GM06990 (cell line): ENCODE measurements around the gene LRIT2.
"Not testable (repeated sequence)": the region's sequence is repeated elsewhere in the genome, so short reads cannot be mapped to it uniquely, and the experiment has no call there.

Experiments
- DNase-seq: peaks from one replicate; pipeline ENCODE4 v3.0.0-alpha.2; 2011; ENCODE audit not compliant: insufficient read length; ENCODE audit errors: extremely low read depth
- H3K27me3 ChIP-seq: replicated peaks from 2 replicates; pipeline ENCODE4 v1.6.0; 2011; ENCODE audit warnings: low read length; ENCODE audit not compliant: control insufficient read depth, insufficient read depth
- H3K36me3 ChIP-seq: 2 replicates; pipeline ENCODE4 v1.5.1; 2011; ENCODE audit warnings: low read length; ENCODE audit not compliant: control insufficient read depth, insufficient read depth
- H3K4me3 ChIP-seq: replicated peaks from 2 replicates; pipeline ENCODE4 v1.5.1; 2011; ENCODE audit warnings: low read depth, mild to moderate bottlenecking, control low read depth, low read length
- CTCF ChIP-seq: IDR thresholded peaks from 2 replicates; pipeline ENCODE4 v1.5.1; 2011; ENCODE audit warnings: low read length, control low read depth, mild to moderate bottlenecking, inconsistent platforms; ENCODE audit not compliant: insufficient read depth, poor library complexity, severe bottlenecking

LRIT2 gene

GRCh38 chr10:84173501-84173929 lies 51.8 kb downstream of the LRIT2 start, which contains the start of gene GPR15LG:
Gene GPR15LG (plus strand): TSS chr10:84173801. CDS start chr10:84173852, 51 bp downstream.
- Histone ChIP-seq H3K4me3 (no peak within 1 kb of the TSS), H3K27me3 (no peaks in the 10 kb centered on the region), H3K36me3 (no peaks in the 10 kb centered on the region)
- TF ChIP-seq CTCF: no peak
- DNase-seq: no peak

- Histone ChIP-seq H3K27me3 (no peaks in the 10 kb centered on the region), H3K36me3 (no peaks in the 10 kb centered on the region), H3K4me3 (no peak overlapping the region)
- DNase-seq: peak; percentile 65
- no peak for TF ChIP-seq CTCF
Measured at GRCh38 chr10:84172467-84173356, 52.6 kb downstream of the LRIT2 start.

GRCh38 chr10:84171700-84172466 lies 53.5 kb downstream of the LRIT2 start:
- H3K36me3 ChIP-seq, H3K27me3 ChIP-seq: not testable (repeated sequence)
- H3K4me3 ChIP-seq: peak overlapping the region; percentile 85
- peak; percentile 80 for DNase-seq

- peak overlapping the region; percentile 85 for H3K4me3 ChIP-seq
- not testable (repeated sequence) for H3K27me3 ChIP-seq, H3K36me3 ChIP-seq, DNase-seq
Measured at GRCh38 chr10:84171237-84171636, 54.1 kb downstream of the LRIT2 start.
